Embryonic facial prominence (tissue), 1 donor: ENCODE data around the gene TMEM185A.
"Not testable (repeated sequence)": the region's sequence is repeated elsewhere in the genome, so short reads cannot be mapped to it uniquely, and the experiment has no call there.

ENCODE experiments used
- DNase-seq: peaks from one replicate; pipeline ENCODE4 v3.0.0-alpha.2; 2016; ENCODE audit errors: extremely low spot score

TMEM185A gene

GRCh38 chrX:149631234-149632165 is at the start of gene TMEM185A:
Gene TMEM185A, minus strand, starts transcription at chrX:149631792. Its CDS starts 212 bp downstream, at chrX:149631580.
- no peak for DNase-seq

- DNase-seq = no peak
Measured at GRCh38 chrX:149681182-149681581, 49.6 kb upstream of the TMEM185A start.

- not testable (repeated sequence) for DNase-seq
Measured at GRCh38 chrX:149679164-149679678, 47.6 kb upstream of the TMEM185A start.

GRCh38 chrX:149675554-149675953 is 44.0 kb upstream of the TMEM185A start:
- DNase-seq = not testable (repeated sequence)

- DNase-seq = not testable (repeated sequence)
Measured at GRCh38 chrX:149675088-149675487, 43.5 kb upstream of the TMEM185A start.

- DNase-seq = not testable (repeated sequence)
Measured at GRCh38 chrX:149660613-149661012, 29.0 kb upstream of the TMEM185A start.

- DNase-seq = not testable (repeated sequence)
Measured at GRCh38 chrX:149656260-149656884, 24.8 kb upstream of the TMEM185A start.

GRCh38 chrX:149652232-149652981 is 20.8 kb upstream of the TMEM185A start:
- DNase-seq = no peak

- DNase-seq = no peak
Measured at GRCh38 chrX:149650162-149650561, 18.6 kb upstream of the TMEM185A start.

- DNase-seq = no peak
Measured at GRCh38 chrX:149648932-149649331, 17.3 kb upstream of the TMEM185A start.

GRCh38 chrX:149647505-149647904 is 15.9 kb upstream of the TMEM185A start:
- no peak for DNase-seq

- DNase-seq = no peak
Measured at GRCh38 chrX:149643496-149643895, 11.9 kb upstream of the TMEM185A start.

GRCh38 chrX:149641835-149642234 is 10.2 kb upstream of the TMEM185A start:
- DNase-seq = no peak

- no peak for DNase-seq
Measured at GRCh38 chrX:149641432-149641831, 9.8 kb upstream of the TMEM185A start.

GRCh38 chrX:149639568-149639967 is 8.0 kb upstream of the TMEM185A start:
- no peak for DNase-seq

GRCh38 chrX:149638860-149639259 is 7.3 kb upstream of the TMEM185A start:
- no peak for DNase-seq

GRCh38 chrX:149633511-149633910 is 1.9 kb upstream of the TMEM185A start:
- DNase-seq = no peak

- DNase-seq = no peak
Measured at GRCh38 chrX:149630681-149631233, 835 bp downstream of the TMEM185A start.

GRCh38 chrX:149629730-149630387 is 1.7 kb downstream of the TMEM185A start:
- no peak for DNase-seq

- DNase-seq = no peak
Measured at GRCh38 chrX:149628768-149629167, 2.8 kb downstream of the TMEM185A start.

GRCh38 chrX:149628280-149628679 is 3.3 kb downstream of the TMEM185A start:
- DNase-seq = no peak
